Osteocyte (in vitro differentiated cells): ENCODE data around the gene ACTL6A. TPM values are rescaled to one million over a fixed set of nuclear protein-coding genes. Genes with fewer than 3 reads are reported as not detected.
"Not testable (repeated sequence)": the region's sequence is repeated elsewhere in the genome, so short reads cannot be mapped to it uniquely, and the experiment has no call there.

Experiments
- DNase-seq: peaks from one replicate; pipeline ENCODE4 v3.0.0; 2021; ENCODE audit warnings: mixed read lengths; ENCODE audit not compliant: unreplicated experiment; ENCODE audit errors: extremely low spot score
- H3K27ac Mint-ChIP-seq: one replicate; pipeline ENCODE4 v1.8.0; 2021; ENCODE audit warnings: mild to moderate bottlenecking, mixed read lengths; ENCODE audit not compliant: unreplicated experiment
- H3K27me3 Mint-ChIP-seq: one replicate; pipeline ENCODE4 v1.8.0; 2021; ENCODE audit warnings: mixed read lengths; ENCODE audit not compliant: unreplicated experiment
- H3K36me3 Mint-ChIP-seq: one replicate; pipeline ENCODE4 v1.8.0; 2021; ENCODE audit warnings: mixed read lengths; ENCODE audit not compliant: unreplicated experiment
- H3K4me1 Mint-ChIP-seq: one replicate; pipeline ENCODE4 v1.8.0; 2021; ENCODE audit warnings: mixed read lengths; ENCODE audit not compliant: unreplicated experiment
- H3K4me3 Mint-ChIP-seq: one replicate; pipeline ENCODE4 v1.8.0; 2021; ENCODE audit warnings: mild to moderate bottlenecking, moderate library complexity, mixed read lengths; ENCODE audit not compliant: unreplicated experiment
- H3K9me3 Mint-ChIP-seq: one replicate; pipeline ENCODE4 v1.8.0; 2021; ENCODE audit warnings: mixed read lengths; ENCODE audit not compliant: unreplicated experiment
- long read RNA-seq: library from polyadenylated mRNA; unstranded; transcript quantifications from one replicate; pipeline ENCODE4 v2.0.0, GENCODE V29; 2021
- total RNA-seq: library from RNA; stranded (reverse); gene quantifications from 2 replicates; pipeline ENCODE4 v1.2.1, GENCODE V29; 2021
- TF ChIP-seq, protein P1 (sequence below): fragments of 200-600 bp; sonication (generic); IDR thresholded peaks from 2 replicates; pipeline ENCODE4 v1.5.0; 2021; ENCODE audit warnings: antibody characterized with exemption, mild to moderate bottlenecking, moderate library complexity

Gene ACTL6A
- 46.5 and 49.8 TPM in 2 replicates for total RNA-seq
- long read RNA-seq, transcript ACTL6A-203 (14 exons, 1,750 nt) = minor isoform, 119 of 599 reads
- long read RNA-seq, transcript ACTL6A-202 (14 exons, 1,901 nt) = major isoform, 439 of 599 reads
- long read RNA-seq, partial matches to known transcripts = 11 of 599 reads
- long read RNA-seq, other reads (novel, unspliced or antisense) = 27 of 599 reads

DNA sequence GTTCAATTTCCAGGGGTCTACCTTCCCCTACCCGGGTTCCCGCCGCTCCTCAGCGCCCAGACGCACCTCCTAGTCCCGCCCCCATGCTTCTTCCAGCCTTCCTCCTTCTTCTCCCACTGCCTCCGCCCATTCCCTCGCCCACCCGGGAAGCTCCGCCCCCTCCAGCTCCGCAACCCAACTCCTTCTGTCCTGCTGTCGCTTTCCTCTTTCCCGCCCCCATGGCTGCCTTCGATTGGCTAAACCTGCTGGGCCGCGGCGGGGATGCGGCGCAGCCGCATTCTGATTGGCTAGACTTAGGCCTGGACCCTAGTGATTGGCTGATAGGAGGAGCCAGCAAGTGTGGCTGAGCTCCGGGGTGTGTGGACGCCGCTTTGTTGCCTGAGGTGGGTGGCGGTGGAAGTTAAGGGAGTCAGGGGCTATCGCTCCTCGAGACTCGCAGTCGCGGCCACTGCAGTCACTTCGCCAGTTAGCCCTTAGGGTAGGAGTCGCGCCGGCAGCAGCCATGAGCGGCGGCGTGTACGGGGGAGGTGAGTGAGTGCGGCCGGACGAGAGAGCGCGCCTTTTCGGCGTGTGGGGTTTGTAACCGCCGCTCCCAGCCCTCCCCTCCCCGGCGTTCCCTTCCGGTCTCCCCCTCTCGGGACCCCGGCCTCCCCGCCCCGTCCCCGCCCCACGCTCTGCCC, at the start of gene ACTL6A:
TSS of gene ACTL6A (plus strand) at position 336 of the 680 bp plus-strand sequence. CDS start at position 503, 167 bp downstream.
- DNase-seq = peak; percentile 100
- Mint-ChIP-seq H3K9me3 (no peaks in the 10 kb centered on the region), H3K4me1 (peaks cover 18% of the 10 kb centered on the region), H3K4me3 (peak within 1 kb of the TSS; percentile 97), H3K27ac (peak within 1 kb of the TSS; percentile 98), H3K27me3 (peaks cover 5% of the 10 kb centered on the region), H3K36me3 (no peaks in the 10 kb centered on the region)
- TF ChIP-seq, protein P1, sequence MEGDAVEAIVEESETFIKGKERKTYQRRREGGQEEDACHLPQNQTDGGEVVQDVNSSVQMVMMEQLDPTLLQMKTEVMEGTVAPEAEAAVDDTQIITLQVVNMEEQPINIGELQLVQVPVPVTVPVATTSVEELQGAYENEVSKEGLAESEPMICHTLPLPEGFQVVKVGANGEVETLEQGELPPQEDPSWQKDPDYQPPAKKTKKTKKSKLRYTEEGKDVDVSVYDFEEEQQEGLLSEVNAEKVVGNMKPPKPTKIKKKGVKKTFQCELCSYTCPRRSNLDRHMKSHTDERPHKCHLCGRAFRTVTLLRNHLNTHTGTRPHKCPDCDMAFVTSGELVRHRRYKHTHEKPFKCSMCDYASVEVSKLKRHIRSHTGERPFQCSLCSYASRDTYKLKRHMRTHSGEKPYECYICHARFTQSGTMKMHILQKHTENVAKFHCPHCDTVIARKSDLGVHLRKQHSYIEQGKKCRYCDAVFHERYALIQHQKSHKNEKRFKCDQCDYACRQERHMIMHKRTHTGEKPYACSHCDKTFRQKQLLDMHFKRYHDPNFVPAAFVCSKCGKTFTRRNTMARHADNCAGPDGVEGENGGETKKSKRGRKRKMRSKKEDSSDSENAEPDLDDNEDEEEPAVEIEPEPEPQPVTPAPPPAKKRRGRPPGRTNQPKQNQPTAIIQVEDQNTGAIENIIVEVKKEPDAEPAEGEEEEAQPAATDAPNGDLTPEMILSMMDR = no peak

DNA sequence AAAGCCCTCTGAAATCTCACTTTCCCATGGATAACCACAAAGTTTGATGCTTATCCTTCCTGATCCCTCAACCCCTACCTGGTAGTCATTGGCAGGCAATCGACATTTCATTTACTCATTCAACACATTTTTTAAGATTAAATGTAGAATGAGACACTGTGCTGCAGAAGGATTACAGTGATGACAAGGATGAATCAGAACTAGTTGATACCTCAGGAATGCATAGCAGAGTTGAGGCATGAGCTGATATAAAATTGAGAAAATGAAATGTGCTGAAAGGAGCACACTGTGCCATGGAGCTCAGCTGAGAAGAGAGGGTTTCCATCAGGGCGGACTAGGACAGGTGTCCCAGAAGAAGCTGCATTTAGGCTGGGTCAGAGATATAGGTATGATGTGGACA, 48.9 kb upstream of the ACTL6A start:
- no peak overlapping the region for H3K4me3 Mint-ChIP-seq

DNA sequence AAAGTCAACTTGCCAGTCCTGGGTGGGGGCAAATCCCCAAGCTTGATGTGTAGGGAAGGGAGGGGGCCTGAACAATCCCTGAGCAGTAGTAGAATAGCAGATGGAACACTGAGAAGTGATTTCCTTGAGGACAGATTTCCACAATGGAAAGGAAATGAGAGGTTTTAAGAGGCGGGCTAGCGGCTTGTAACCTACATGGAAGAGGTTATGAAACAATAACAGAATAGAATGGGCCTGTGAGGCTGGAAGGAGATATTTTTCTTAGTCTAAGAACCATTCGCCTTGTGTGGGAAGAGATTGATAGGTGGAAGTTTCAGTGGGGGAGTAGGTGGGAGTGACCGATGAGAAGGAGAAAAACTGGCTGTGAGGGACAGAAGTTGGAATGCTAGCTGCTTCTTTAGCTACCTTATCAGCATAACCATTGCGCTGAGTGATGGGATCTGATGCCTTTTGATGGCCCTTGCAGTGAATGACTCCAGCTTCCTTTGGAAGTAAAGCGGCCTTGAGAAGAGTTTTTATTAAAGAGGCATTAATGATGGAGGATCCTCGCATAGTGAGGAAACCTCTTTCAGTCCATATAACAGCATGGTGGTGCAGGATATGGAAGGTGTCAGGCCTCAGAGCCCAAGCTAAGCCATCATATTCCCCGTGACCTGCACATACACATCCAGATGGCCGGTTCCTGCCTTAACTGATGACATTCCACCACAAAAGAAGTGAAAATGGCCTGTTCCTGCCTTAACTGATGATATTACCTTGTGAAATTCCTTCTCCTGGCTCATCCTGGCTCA, 46.1 kb upstream of the ACTL6A start:
- not testable (repeated sequence) for H3K9me3 Mint-ChIP-seq, H3K4me1 Mint-ChIP-seq, H3K27ac Mint-ChIP-seq, H3K36me3 Mint-ChIP-seq, H3K4me3 Mint-ChIP-seq, H3K27me3 Mint-ChIP-seq
- DNase-seq = peak; percentile 34

More for the DNA sequence above, 48.9 kb upstream of the ACTL6A start:
- no peak for DNase-seq
- Mint-ChIP-seq H3K9me3 (no peaks in the 10 kb centered on the region), H3K4me1 (peaks cover 1% of the 10 kb centered on the region), H3K27ac (no peak overlapping the region), H3K27me3 (peaks cover 10% of the 10 kb centered on the region), H3K36me3 (no peaks in the 10 kb centered on the region)
- TF ChIP-seq, protein P1 = no peak

DNA sequence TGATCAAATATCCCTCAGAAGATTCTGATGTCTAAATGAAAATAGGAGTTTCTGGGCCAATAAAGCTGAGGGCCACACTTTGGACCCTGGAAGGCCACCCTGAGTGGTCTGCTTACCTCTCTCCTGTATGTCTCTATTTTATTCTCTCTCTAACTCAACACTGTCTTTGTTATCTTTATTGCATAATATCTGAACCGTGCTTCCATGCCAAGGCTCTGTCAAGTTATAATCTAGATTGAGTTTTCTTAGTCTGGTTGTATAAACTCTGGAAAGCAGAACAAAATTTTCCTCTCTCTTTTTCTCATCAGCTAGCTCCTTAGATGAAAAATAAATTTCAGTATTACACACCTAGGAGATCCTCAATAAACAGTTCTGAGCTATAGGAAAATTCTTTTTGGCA, 36.2 kb upstream of the ACTL6A start:
- TF ChIP-seq, protein P1 = no peak
- Mint-ChIP-seq H3K36me3 (no peaks in the 10 kb centered on the region), H3K9me3 (no peaks in the 10 kb centered on the region), H3K4me3 (no peak overlapping the region), H3K27ac (peak overlapping the region; percentile 95), H3K27me3 (no peaks in the 10 kb centered on the region), H3K4me1 (peaks cover 17% of the 10 kb centered on the region)
- DNase-seq = no peak

DNA sequence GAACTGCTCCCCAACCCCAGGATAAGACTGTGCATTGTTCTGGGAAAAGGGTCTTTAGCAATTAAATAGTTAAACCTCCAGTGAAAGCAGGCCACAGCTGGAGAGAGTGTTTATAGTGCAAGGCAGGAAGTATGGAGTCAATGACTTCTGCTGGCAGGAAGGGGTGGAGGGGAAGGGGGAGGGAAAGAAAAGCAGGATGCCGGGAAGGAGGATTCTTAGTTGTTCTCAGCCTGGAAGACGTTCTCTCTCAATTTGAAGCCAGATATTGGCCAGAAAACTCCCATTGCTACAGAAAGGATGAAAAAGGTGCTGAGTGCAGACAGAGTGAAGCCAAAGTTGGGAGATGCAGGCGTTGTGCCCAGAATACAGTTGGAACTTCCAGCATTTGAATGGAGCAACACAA, 35.7 kb upstream of the ACTL6A start:
- peaks cover 17% of the 10 kb centered on the region for H3K4me1 Mint-ChIP-seq
- H3K27me3 Mint-ChIP-seq = no peaks in the 10 kb centered on the region
- H3K9me3 Mint-ChIP-seq = no peaks in the 10 kb centered on the region
- peak overlapping the region; percentile 95 for H3K27ac Mint-ChIP-seq
- DNase-seq = no peak
- TF ChIP-seq, protein P1 = no peak
- no peaks in the 10 kb centered on the region for H3K36me3 Mint-ChIP-seq
- peak overlapping the region; percentile 71 for H3K4me3 Mint-ChIP-seq
